Iris pigment epithelial cell (primary cell): Measurements from ENCODE around the gene NBPF15.
A peak's percentile ranks its signal among the peaks of the same experiment; 100 is the strongest.
"Not testable (repeated sequence)": the region's sequence is repeated elsewhere in the genome, so short reads cannot be mapped to it uniquely, and the experiment has no call there.

Experiments used
- DNase-seq: peaks from one replicate; pipeline ENCODE4 v3.0.0-alpha.2; 2011; ENCODE audit warnings: low read depth

The NBPF15 gene

GRCh38 chr1:144461136-144461759, at the start of gene NBPF15:
Gene NBPF15 (minus strand): TSS chr1:144461669. CDS start chr1:144440003, 21,666 bp downstream.
- DNase-seq = peak; percentile 36

- not testable (repeated sequence) for DNase-seq
Observed at GRCh38 chr1:144496429-144496828, 35.0 kb upstream of the NBPF15 start.

GRCh38 chr1:144494130-144494529, 32.7 kb upstream of the NBPF15 start:
- DNase-seq = not testable (repeated sequence)

- DNase-seq = not testable (repeated sequence)
Observed at GRCh38 chr1:144490394-144490793, 28.9 kb upstream of the NBPF15 start.

GRCh38 chr1:144487002-144487401, 25.5 kb upstream of the NBPF15 start:
- not testable (repeated sequence) for DNase-seq

GRCh38 chr1:144485048-144485993, 23.9 kb upstream of the NBPF15 start:
- DNase-seq = not testable (repeated sequence)

GRCh38 chr1:144473897-144474296, 12.4 kb upstream of the NBPF15 start:
- DNase-seq = not testable (repeated sequence)

GRCh38 chr1:144471434-144471833, 10.0 kb upstream of the NBPF15 start:
- DNase-seq = not testable (repeated sequence)

GRCh38 chr1:144461778-144462177, 309 bp upstream of the NBPF15 start:
- not testable (repeated sequence) for DNase-seq

- not testable (repeated sequence) for DNase-seq
Observed at GRCh38 chr1:144460686-144461085, 783 bp downstream of the NBPF15 start.

GRCh38 chr1:144442402-144442801, 19.1 kb downstream of the NBPF15 start:
- DNase-seq = not testable (repeated sequence)

GRCh38 chr1:144439737-144440136, 21.7 kb downstream of the NBPF15 start:
- DNase-seq = not testable (repeated sequence)

- DNase-seq = peak; percentile 67
Observed at GRCh38 chr1:144418891-144419694, 42.4 kb downstream of the NBPF15 start.

GRCh38 chr1:144413404-144414118, 47.9 kb downstream of the NBPF15 start:
- DNase-seq = not testable (repeated sequence)

GRCh38 chr1:144412491-144413403, 48.7 kb downstream of the NBPF15 start:
- DNase-seq = peak; percentile 100

GRCh38 chr1:144412068-144412471, 49.4 kb downstream of the NBPF15 start:
- peak; percentile 82 for DNase-seq

GRCh38 chr1:144402807-144403206, 58.7 kb downstream of the NBPF15 start:
- DNase-seq = not testable (repeated sequence)

GRCh38 chr1:144371651-144372050, 89.8 kb downstream of the NBPF15 start:
- not testable (repeated sequence) for DNase-seq
